ENCODE data around the gene KCNG2.

DNA sequence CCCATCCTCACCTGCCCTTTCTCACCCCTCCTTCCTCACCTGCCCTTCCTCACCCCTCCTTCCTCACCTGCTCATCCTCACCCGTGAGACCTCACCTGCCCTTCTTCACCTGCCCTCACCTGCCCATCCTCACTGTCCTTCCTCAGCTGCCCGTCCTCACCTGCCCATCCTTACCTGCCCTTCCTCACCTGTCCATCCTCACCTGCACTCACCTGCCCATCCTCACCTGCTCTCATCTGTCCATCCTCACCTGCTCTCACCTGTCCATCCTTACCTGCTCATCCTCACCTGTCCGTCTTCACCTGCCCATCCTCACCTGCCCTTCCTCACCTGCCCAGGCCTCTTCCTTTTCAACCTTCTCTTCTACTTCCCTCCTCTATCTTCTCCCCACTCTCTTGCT is 34.4 kb downstream of the KCNG2 start:
- TF ChIP-seq MAFK (conservative IDR thresholded peaks at IDR 0.05 in 1 of 2, IDR thresholded peaks at IDR 0.05 in 1 of 2; ENCODE audit: low read length in 2 of 2) (no peak), ATAD3A (CRISPR knock-in tag; IDR thresholded peaks at IDR 0.05) (no peak), EEA1 (CRISPR knock-in tag; IDR thresholded peaks at IDR 0.05; ENCODE audit: borderline replicate concordance) (no peak), NFIC (IDR thresholded peaks at IDR 0.05; ENCODE audit: low read length) (no peak), MZF1 (CRISPR knock-in tag; IDR thresholded peaks at IDR 0.05; ENCODE audit: borderline replicate concordance) (no peak), ZNF317 (CRISPR knock-in tag; IDR thresholded peaks at IDR 0.05) (no peak), HDAC1 (CRISPR knock-in tag; IDR thresholded peaks at IDR 0.05) (no peak), TCF7 (IDR thresholded peaks at IDR 0.05; ENCODE audit: low read depth) (no peak), MAFF (IDR thresholded peaks at IDR 0.05; ENCODE audit: low read depth, low read length) (no peak), NR3C1 (CRISPR knock-in tag; IDR thresholded peaks at IDR 0.05) (no peak), ZNF34 (CRISPR knock-in tag; IDR thresholded peaks at IDR 0.05; ENCODE audit: borderline replicate concordance) (no peak), POLR2AphosphoS5 (IDR thresholded peaks at IDR 0.05; ENCODE audit: low read depth, low read length) (no peak), HOXA7 (CRISPR knock-in tag; IDR thresholded peaks at IDR 0.05) (no peak)
- TF ChIP-seq, protein P1, sequence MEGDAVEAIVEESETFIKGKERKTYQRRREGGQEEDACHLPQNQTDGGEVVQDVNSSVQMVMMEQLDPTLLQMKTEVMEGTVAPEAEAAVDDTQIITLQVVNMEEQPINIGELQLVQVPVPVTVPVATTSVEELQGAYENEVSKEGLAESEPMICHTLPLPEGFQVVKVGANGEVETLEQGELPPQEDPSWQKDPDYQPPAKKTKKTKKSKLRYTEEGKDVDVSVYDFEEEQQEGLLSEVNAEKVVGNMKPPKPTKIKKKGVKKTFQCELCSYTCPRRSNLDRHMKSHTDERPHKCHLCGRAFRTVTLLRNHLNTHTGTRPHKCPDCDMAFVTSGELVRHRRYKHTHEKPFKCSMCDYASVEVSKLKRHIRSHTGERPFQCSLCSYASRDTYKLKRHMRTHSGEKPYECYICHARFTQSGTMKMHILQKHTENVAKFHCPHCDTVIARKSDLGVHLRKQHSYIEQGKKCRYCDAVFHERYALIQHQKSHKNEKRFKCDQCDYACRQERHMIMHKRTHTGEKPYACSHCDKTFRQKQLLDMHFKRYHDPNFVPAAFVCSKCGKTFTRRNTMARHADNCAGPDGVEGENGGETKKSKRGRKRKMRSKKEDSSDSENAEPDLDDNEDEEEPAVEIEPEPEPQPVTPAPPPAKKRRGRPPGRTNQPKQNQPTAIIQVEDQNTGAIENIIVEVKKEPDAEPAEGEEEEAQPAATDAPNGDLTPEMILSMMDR (CRISPR knock-in tag; IDR thresholded peaks at IDR 0.05), result no peak

Measured in HepG2 (cell line).